GM12874 (cell line): Measurements from ENCODE around the gene CPNE9.

ENCODE experiments used
- CTCF ChIP-seq: IDR thresholded peaks from 2 replicates; pipeline ENCODE4 v1.5.1; 2011; ENCODE audit warnings: low read depth, mild to moderate bottlenecking, control low read depth, low read length, moderate library complexity; ENCODE audit not compliant: insufficient read depth

The CPNE9 gene

GRCh38 chr3:9681723-9682081 lies 21.9 kb upstream of the CPNE9 start:
- no peak for TF ChIP-seq CTCF

GRCh38 chr3:9682096-9682495 lies 21.5 kb upstream of the CPNE9 start:
- no peak for TF ChIP-seq CTCF

GRCh38 chr3:9683426-9683825 lies 20.2 kb upstream of the CPNE9 start:
- TF ChIP-seq CTCF: no peak

- no peak for TF ChIP-seq CTCF
Observed at GRCh38 chr3:9685216-9686049, 18.2 kb upstream of the CPNE9 start.

DNA sequence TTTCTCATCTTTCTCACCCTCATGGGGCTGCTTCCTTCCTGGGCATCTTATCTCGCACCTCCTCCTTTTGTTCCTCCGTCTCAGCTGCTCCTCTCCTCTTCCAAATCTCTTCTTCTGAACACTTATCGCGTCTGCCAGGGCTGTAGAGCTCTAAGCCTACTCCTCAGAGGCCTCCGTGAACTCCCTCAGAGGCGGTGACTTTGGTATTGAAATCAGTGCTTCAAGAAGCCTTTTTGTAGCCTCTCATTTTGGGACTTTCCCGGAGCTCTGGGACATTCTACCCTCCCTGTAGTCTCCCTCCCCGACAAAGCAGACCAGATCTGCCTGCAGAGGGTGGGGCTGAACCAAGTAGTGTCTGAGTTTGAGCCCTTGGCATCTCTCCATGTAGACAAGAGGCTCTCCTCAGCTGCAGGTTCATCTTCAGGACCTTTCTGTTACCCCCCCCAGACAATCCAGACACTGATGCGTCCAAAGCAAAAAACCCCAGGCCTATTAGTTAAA lies 17.5 kb upstream of the CPNE9 start:
- no peak for TF ChIP-seq CTCF

DNA sequence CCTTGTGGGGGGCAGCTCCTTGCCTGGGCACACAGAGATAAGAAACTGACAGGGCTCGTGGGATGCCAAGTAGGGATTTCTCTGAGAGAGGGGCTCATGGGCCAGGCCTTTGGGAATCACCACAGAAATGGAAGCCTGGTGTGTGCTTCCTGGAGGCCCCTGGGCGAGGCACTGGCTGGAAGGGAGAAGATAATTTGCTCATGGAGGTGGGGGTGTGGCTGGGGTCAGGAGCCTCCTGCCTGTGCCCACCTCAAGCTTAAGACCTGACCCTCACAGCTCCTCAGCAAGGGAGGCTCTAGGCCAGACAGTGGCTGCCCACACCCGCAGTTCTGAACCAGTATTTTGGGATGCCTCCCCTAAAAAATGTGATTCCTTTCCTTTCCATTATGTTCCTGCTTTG lies 16.9 kb upstream of the CPNE9 start:
- TF ChIP-seq CTCF: no peak

- no peak for TF ChIP-seq CTCF
Observed at GRCh38 chr3:9687514-9687913, 16.1 kb upstream of the CPNE9 start.
